Endothelial cell (in vitro differentiated cells): ENCODE data around the gene TMPRSS6. TPM values are rescaled to one million over a fixed set of nuclear protein-coding genes. Genes with fewer than 3 reads are reported as not detected.

Experiments used
- DNase-seq: peaks from one replicate; pipeline ENCODE4 v3.0.0; 2021; ENCODE audit warnings: low spot score
- H3K27ac Mint-ChIP-seq: one replicate; pipeline ENCODE4 v1.8.0; 2021; ENCODE audit warnings: mixed read lengths, inconsistent platforms; ENCODE audit not compliant: unreplicated experiment
- H3K27me3 Mint-ChIP-seq: one replicate; pipeline ENCODE4 v1.8.0; 2021; ENCODE audit warnings: mild to moderate bottlenecking, moderate library complexity, mixed read lengths, inconsistent platforms; ENCODE audit not compliant: unreplicated experiment
- H3K36me3 Mint-ChIP-seq: one replicate; pipeline ENCODE4 v1.8.0; 2021; ENCODE audit warnings: mild to moderate bottlenecking, low read depth, mixed read lengths, inconsistent platforms; ENCODE audit not compliant: unreplicated experiment
- H3K4me1 Mint-ChIP-seq: one replicate; pipeline ENCODE4 v1.8.0; 2021; ENCODE audit warnings: mild to moderate bottlenecking, mixed read lengths, inconsistent platforms; ENCODE audit not compliant: unreplicated experiment
- H3K4me3 Mint-ChIP-seq: one replicate; pipeline ENCODE4 v1.8.0; 2021; ENCODE audit warnings: mild to moderate bottlenecking, mixed read lengths, inconsistent platforms; ENCODE audit not compliant: unreplicated experiment
- H3K9me3 Mint-ChIP-seq: one replicate; pipeline ENCODE4 v1.8.0; 2021; ENCODE audit warnings: mixed read lengths, inconsistent platforms; ENCODE audit not compliant: unreplicated experiment
- CTCF ChIP-seq: fragments of 200-600 bp; sonication (generic); IDR thresholded peaks from one replicate; pipeline ENCODE4 v1.5.0; 2021; ENCODE audit warnings: antibody characterized with exemption; ENCODE audit not compliant: unreplicated experiment
- total RNA-seq: library from RNA; stranded (reverse); fragmentation: NEBNext Ultra II Directional; extraction: Animal tissue kit (Norgen Biotek cat#: 25700); gene quantifications from one replicate; pipeline ENCODE4 v1.2.1, GENCODE V29; 2021; ENCODE audit not compliant: unreplicated experiment

The TMPRSS6 gene
- total RNA-seq, 1 donor from 2014 or later: not detected

- no peaks in the 10 kb centered on the region for H3K36me3 Mint-ChIP-seq
- H3K9me3 Mint-ChIP-seq: no peaks in the 10 kb centered on the region
- DNase-seq: no peak
These were observed 7.6 kb upstream of the TMPRSS6 start for GRCh38 chr22:37117092-37117491.

GRCh38 chr22:37115032-37115431 is 5.5 kb upstream of the TMPRSS6 start:
- DNase-seq: no peak
- Mint-ChIP-seq H3K4me1 (peaks cover 6% of the 10 kb centered on the region), H3K27ac (no peak overlapping the region), H3K27me3 (peaks cover 9% of the 10 kb centered on the region), H3K4me3 (no peak overlapping the region), H3K9me3 (no peaks in the 10 kb centered on the region), H3K36me3 (no peaks in the 10 kb centered on the region)
- TF ChIP-seq CTCF: no peak

More at GRCh38 chr22:37117092-37117491, 7.6 kb upstream of the TMPRSS6 start:
- H3K27ac Mint-ChIP-seq: no peak overlapping the region
- peaks cover 4% of the 10 kb centered on the region for H3K27me3 Mint-ChIP-seq
- peaks cover 10% of the 10 kb centered on the region for H3K4me1 Mint-ChIP-seq
- H3K4me3 Mint-ChIP-seq: no peak overlapping the region
- no peak for TF ChIP-seq CTCF

DNA sequence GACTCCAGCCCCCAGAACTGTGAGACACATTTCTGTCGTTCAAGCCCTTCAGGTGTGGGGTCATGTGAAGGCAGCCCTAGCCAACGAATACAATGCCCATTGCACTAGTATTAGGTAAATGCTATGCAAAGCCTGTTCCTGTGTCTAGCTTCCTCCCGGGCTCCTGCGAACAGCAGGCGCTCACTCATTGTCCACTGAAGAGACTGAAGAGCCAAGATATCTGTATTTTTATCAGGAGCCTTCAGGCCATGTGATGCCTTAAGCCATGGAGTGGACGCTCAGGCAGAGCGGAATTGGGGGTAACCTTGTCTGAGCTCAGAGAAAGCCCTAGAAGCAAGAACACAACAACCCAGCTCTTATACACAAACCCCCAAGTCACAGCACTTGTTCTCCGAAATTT is 4.2 kb upstream of the TMPRSS6 start:
- no peak for TF ChIP-seq CTCF
- Mint-ChIP-seq H3K27me3 (peaks cover 9% of the 10 kb centered on the region), H3K27ac (no peak overlapping the region), H3K4me3 (no peak overlapping the region), H3K9me3 (no peaks in the 10 kb centered on the region), H3K36me3 (no peaks in the 10 kb centered on the region), H3K4me1 (peaks cover 2% of the 10 kb centered on the region)
- DNase-seq: no peak

DNA sequence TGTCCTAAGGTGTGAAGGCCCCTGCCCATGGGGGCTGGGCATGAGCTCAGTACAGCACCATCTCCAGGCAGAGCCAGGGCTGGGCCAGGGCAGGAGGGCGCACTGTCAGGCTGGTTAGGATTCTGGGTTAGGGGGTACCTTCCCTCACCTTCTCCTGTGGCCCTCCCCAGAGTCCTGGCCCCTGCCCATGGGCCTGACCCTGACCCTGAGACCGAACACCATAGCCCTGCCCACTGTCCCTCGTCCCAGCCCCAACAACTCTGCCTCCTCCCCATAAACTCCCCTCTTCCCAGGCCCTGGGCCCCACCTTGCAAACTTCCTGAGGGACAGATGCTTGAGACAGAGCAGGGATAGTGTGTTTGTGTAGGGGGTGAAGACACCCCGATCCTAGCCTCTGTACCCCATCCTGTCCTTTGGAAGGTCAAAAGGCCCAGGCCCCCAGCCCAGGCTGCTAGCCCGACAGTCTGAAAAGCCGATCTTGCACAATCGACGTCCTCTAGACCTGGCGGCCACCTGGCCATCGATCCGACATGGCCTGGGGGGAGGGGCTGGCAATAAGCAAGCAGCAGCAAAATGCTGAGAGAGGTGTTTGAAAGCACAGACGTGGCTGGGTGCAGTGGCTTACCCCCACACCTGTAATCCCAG is 2.7 kb upstream of the TMPRSS6 start:
- H3K9me3 Mint-ChIP-seq: no peaks in the 10 kb centered on the region
- peaks cover 17% of the 10 kb centered on the region for H3K27me3 Mint-ChIP-seq

More for the DNA sequence above, 2.7 kb upstream of the TMPRSS6 start:
- Mint-ChIP-seq H3K27ac (no peak overlapping the region), H3K36me3 (no peaks in the 10 kb centered on the region), H3K4me1 (no peaks in the 10 kb centered on the region), H3K4me3 (no peak overlapping the region)
- DNase-seq: no peak
- no peak for TF ChIP-seq CTCF
